ENCODE results near the gene XYLT2.

GRCh38 chr17:50350733-50351132, 4.8 kb downstream of the XYLT2 start:
- TF ChIP-seq CTCF (IDR thresholded peaks at IDR 0.05), result no peak
- TF ChIP-seq POLR2AphosphoS5 (IDR thresholded peaks at IDR 0.05; ENCODE audit: low read depth, low read length), result no peak; the same call in 1 of the 2 replicates
- no peak for TF ChIP-seq TCF7L2 (IDR thresholded peaks at IDR 0.05; ENCODE audit: low read depth, low read length)

Measured in Panc1 (cell line).